ENCODE results near the gene ATG5.

Gene ATG5

GRCh38 chr6:106215608-106216007 is 110.0 kb downstream of the ATG5 start (continued):
- no peak for TF ChIP-seq ZC3H10 (CRISPR knock-in tag; IDR thresholded peaks at IDR 0.05)

GRCh38 chr6:106214531-106214930 is 111.0 kb downstream of the ATG5 start:
- no peak for TF ChIP-seq GLIS3 (CRISPR knock-in tag; IDR thresholded peaks at IDR 0.05)
- TF ChIP-seq CREB5 (CRISPR knock-in tag; IDR thresholded peaks at IDR 0.05; ENCODE audit: low read depth): no peak
- TF ChIP-seq BACH2 (CRISPR knock-in tag; IDR thresholded peaks at IDR 0.05; ENCODE audit: borderline replicate concordance): no peak
- TF ChIP-seq ZFP30 (CRISPR knock-in tag; IDR thresholded peaks at IDR 0.05): no peak
- no peak for TF ChIP-seq ARNTL (CRISPR knock-in tag; IDR thresholded peaks at IDR 0.05; ENCODE audit: borderline replicate concordance, low read depth)
- TF ChIP-seq POU6F1 (CRISPR knock-in tag; IDR thresholded peaks at IDR 0.05; ENCODE audit: borderline replicate concordance, low read depth): no peak
- TF ChIP-seq OSR1 (CRISPR knock-in tag; IDR thresholded peaks at IDR 0.05): no peak
- TF ChIP-seq TOX (CRISPR knock-in tag; IDR thresholded peaks at IDR 0.05; ENCODE audit: borderline replicate concordance): no peak
- no peak for TF ChIP-seq ISL1 (CRISPR knock-in tag; IDR thresholded peaks at IDR 0.05)
- no peak for TF ChIP-seq ESRRG (CRISPR knock-in tag; IDR thresholded peaks at IDR 0.05)
- TF ChIP-seq CSDC2 (CRISPR knock-in tag; IDR thresholded peaks at IDR 0.05): no peak
- no peak for TF ChIP-seq ZNF565 (CRISPR knock-in tag; conservative IDR thresholded peaks at IDR 0.05; ENCODE audit: low read depth)
- no peak for TF ChIP-seq ZC3H10 (CRISPR knock-in tag; IDR thresholded peaks at IDR 0.05)
- TF ChIP-seq PATZ1 (CRISPR knock-in tag; IDR thresholded peaks at IDR 0.05; ENCODE audit: borderline replicate concordance): no peak
- no peak for ATAC-seq

GRCh38 chr6:106213660-106214289 is 111.8 kb downstream of the ATG5 start:
- ATAC-seq: no peak
- TF ChIP-seq OSR1 (CRISPR knock-in tag; IDR thresholded peaks at IDR 0.05): no peak

- ATAC-seq: no peak
- TF ChIP-seq SNAI2 (CRISPR knock-in tag; IDR thresholded peaks at IDR 0.05): no peak
- no peak for TF ChIP-seq BACH2 (CRISPR knock-in tag; IDR thresholded peaks at IDR 0.05; ENCODE audit: borderline replicate concordance)
- no peak for TF ChIP-seq RARB (CRISPR knock-in tag; IDR thresholded peaks at IDR 0.05)
- no peak for TF ChIP-seq CREB5 (CRISPR knock-in tag; IDR thresholded peaks at IDR 0.05; ENCODE audit: low read depth)
- no peak for TF ChIP-seq ZNF70 (CRISPR knock-in tag; IDR thresholded peaks at IDR 0.05)
- no peak for TF ChIP-seq PATZ1 (CRISPR knock-in tag; IDR thresholded peaks at IDR 0.05; ENCODE audit: borderline replicate concordance)
- TF ChIP-seq ISL1 (CRISPR knock-in tag; IDR thresholded peaks at IDR 0.05): no peak
- TF ChIP-seq CSRNP3 (CRISPR knock-in tag; IDR thresholded peaks at IDR 0.05): no peak
- TF ChIP-seq ZFP3 (CRISPR knock-in tag; IDR thresholded peaks at IDR 0.05): no peak
- TF ChIP-seq OSR1 (CRISPR knock-in tag; IDR thresholded peaks at IDR 0.05): no peak
- no peak for TF ChIP-seq TSHZ2 (CRISPR knock-in tag; IDR thresholded peaks at IDR 0.05)
- TF ChIP-seq GLIS3 (CRISPR knock-in tag; IDR thresholded peaks at IDR 0.05): no peak
- TF ChIP-seq ESRRG (CRISPR knock-in tag; IDR thresholded peaks at IDR 0.05): no peak
- no peak for TF ChIP-seq ZFP30 (CRISPR knock-in tag; IDR thresholded peaks at IDR 0.05)
- no peak for TF ChIP-seq PPARA (CRISPR knock-in tag; IDR thresholded peaks at IDR 0.05; ENCODE audit: borderline replicate concordance)
- no peak for TF ChIP-seq POU6F1 (CRISPR knock-in tag; IDR thresholded peaks at IDR 0.05; ENCODE audit: borderline replicate concordance, low read depth)
- TF ChIP-seq ARNTL (CRISPR knock-in tag; IDR thresholded peaks at IDR 0.05; ENCODE audit: borderline replicate concordance, low read depth): no peak
Measured at GRCh38 chr6:106212576-106212975, 113.0 kb downstream of the ATG5 start.

Data from SK-N-SH treated with all-trans-retinoic acid at 6 μM for 48 hours (cell line).